ENCODE results near the gene IL1R1.

IL1R1 gene

DNA sequence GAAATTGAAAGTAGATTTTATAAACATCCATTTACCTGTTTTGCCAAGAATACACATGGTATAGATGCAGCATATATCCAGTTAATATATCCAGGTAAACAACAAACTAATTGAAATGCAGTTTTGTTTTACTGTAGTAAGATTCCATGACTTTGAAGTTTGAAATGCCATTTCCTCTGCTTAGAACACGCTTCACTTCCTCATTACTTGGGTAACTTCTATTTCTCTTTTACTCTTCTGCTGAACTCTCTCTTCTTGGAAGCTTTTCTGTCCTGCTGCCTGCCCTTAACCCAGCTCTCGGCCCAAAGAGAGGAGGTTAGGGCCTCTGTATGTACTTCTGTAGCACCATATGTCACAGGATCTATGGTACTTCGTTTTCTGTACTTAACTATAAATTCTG lies 30.2 kb downstream of the IL1R1 start:
- DNase-seq (ENCODE audit: low read depth, low spot score): no peak

DNA sequence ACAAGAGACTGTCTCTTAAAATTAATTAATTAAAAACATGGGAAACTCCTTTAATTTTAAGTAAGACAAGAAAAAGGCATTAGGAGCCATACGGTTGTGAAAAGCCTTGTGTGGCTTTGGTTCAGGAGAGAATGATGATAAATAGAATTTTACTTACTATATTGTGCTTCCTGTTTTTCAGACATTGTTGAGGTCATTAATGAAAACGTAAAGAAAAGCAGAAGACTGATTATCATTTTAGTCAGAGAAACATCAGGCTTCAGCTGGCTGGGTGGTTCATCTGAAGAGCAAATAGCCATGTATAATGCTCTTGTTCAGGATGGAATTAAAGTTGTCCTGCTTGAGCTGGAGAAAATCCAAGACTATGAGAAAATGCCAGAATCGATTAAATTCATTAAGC lies 33.6 kb downstream of the IL1R1 start:
- DNase-seq (ENCODE audit: low read depth, low spot score): no peak

DNA sequence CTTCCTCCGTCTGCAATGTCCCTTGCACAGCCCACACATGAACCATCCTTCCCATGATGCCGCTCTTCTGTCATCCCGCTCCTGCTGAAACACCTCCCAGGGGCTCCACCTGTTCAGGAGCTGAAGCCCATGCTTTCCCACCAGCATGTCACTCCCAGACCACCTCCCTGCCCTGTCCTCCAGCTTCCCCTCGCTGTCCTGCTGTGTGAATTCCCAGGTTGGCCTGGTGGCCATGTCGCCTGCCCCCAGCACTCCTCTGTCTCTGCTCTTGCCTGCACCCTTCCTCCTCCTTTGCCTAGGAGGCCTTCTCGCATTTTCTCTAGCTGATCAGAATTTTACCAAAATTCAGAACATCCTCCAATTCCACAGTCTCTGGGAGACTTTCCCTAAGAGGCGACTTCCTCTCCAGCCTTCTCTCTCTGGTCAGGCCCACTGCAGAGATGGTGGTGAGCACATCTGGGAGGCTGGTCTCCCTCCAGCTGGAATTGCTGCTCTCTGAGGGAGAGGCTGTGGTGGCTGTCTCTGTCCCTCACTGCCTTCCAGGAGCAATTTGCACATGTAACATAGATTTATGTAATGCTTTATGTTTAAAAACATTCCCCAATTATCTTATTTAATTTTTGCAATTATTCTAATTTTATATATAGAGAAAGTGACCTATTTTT lies 35.4 kb downstream of the IL1R1 start:
- no peak for DNase-seq (ENCODE audit: low read depth, low spot score)

DNA sequence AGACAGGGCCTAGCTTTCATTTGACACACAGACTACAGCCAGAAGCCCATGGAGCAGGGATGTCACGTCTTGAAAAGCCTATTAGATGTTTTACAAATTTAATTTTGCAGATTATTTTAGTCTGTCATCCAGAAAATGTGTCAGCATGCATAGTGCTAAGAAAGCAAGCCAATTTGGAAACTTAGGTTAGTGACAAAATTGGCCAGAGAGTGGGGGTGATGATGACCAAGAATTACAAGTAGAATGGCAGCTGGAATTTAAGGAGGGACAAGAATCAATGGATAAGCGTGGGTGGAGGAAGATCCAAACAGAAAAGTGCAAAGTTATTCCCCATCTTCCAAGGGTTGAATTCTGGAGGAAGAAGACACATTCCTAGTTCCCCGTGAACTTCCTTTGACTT lies 36.5 kb downstream of the IL1R1 start:
- no peak for DNase-seq (ENCODE audit: low read depth, low spot score)

DNA sequence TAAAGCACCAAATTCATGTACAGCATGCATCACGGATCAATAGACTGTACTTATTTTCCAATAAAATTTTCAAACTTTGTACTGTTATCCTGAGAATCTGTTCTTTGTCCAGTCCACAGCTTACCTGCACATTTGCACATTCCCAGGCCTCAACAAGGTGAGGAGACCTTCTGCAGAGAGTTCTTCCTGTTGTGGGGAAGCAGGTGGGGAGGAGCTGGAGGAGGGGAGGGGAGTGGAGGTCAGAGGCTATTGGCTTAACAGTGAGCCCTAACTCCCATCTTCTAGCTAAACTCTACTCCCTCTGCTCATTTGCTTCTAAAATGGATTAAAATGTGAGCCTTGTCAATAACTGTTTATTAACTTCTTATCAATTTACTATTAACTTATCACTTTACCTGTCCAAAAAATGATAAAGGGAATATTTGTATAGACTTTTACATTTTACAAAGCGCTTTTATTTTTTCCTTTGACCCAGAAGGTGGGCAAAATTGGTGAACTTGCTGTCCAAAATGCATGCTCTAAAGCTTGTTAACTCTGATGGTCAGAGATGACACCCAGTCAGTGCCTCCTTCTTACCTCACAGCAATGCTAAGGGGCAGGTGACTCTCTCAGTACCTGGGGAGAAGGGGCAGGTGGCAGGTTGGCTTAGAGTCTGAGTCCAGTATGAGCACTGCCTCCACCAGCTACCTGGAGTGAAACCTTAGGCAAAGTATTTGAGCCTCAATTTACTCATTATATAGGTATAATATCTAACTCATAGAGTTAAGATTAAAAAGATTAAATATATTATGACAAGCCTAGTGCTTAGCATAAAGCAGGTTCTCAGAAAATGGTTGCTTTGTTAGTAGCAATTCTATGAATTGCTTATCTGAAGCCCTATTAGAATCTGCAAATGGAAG lies 37.5 kb downstream of the IL1R1 start:
- DNase-seq (ENCODE audit: low read depth, low spot score): no peak

DNA sequence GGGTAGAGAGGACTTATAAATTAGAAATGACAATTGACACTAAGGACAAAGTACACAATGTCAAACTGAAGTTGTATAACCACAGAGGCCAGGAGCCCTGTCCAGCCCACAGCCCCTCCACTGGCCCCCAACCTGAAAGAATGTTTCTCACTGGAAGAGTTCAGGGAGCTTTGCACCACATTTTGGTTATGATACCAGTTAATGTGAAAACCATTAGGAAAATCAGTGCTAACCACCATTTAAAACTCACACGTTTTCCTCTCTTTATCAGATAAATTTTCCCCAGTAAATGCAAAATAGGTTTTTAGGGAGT lies 38.1 kb downstream of the IL1R1 start:
- DNase-seq (ENCODE audit: low read depth, low spot score): no peak

DNA sequence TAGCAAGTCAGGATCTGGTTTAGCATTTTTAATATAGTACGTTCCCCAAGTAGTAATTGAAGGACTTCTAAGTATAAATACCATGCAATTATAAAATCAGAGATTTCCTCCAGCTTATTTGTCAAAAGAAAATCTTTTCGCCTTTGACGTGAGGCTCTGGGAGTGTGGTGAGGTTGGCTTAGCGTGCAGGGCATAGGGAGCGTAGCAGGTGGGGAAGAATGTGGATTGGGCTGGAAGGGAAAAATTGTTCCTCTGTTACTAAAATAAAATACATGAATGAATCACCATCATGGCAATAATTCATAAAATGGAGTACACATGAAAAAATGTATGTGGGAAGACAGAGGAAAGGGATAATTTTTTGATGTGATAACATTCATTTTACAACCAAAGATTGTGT lies 38.8 kb downstream of the IL1R1 start:
- no peak for DNase-seq (ENCODE audit: low read depth, low spot score)

DNA sequence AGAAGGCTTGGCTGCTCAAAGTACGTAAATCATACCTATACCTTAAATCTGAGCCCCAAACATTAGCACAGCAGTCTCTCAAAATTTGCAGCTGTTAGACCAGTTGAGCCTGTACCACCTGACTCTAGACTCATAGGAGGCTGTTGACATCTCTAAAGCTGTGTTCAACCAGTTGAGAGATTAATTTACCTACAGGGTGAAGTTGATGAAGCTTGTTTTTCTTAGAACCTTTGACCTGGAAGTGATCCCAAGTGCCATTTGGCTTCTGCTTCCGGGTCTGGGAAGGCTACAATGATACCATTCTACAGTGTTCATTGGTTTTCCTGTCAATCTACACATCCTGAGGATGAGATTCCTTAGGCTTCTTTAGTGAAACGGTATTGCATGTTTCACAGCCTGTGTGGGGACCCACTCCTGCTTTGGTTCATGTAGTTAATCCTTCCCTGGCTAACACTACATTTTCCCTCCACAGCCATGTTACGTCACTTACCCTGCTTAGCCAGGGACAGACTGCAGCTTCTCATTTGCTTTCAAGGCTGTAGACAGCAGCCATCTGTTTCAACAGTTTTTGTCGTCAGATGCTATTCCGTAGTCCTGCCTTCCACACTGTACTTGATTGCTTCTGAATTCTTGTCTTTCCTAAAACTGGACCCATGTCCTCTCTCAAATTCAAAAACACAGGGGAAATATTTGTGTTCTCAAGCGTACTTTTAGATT lies 39.5 kb downstream of the IL1R1 start:
- DNase-seq (ENCODE audit: low read depth, low spot score): no peak

DNA sequence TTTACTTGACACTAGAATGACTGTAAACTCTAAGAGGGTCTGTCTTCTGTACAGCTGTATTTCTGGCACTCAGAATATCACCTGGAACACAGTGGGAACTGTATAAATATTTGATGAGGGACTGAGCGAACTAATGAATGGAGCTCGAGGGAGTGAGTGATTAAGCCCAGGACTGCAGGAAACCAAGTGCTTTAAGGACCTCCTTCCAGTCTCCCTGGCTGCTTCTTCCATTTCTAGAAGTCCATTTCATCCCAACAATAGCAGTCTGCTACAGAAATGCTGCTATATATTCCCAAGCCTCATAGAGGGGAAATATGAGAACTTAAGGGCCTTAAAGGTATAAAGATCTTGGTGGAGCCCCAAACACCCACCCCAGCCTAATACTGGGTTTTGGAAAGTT lies 41.5 kb downstream of the IL1R1 start:
- DNase-seq (ENCODE audit: low read depth, low spot score): no peak

DNA sequence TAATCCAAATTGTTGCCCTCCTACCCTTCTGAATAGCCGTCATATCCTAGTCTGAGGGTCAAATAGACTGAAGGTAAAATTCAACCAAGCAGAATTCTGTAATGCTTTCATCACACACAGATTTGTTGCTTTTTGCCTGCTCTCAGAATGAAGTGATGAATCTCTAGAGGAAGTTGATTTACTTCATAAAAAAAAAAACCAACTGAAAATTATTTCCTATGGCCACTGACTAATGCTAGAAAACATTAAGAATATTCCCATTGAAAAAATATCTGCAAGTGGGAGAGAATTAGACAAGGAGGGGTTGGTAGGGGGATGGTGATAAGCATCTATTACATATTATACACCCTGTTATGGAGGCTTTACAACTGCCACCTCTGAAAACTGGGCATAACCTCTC lies 42.0 kb downstream of the IL1R1 start:
- no peak for DNase-seq (ENCODE audit: low read depth, low spot score)

DNA sequence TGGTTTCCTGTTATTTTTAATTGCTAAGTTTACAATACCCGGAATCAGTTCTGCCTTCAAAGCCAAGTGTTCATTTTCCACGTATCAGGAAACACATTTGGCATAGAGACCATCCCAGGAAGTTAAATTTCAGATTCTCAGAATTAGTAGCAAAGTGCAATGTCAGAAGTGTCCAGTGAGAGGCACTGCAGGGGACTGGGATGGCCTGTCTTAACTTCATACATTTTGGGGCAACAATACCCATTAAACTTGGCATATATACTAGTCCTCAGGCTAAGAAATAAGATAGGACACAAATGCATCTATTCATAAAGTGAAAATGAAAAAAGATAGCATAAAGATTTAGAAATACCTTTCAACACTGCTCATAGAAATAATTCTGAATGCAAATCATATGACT lies 42.8 kb downstream of the IL1R1 start:
- DNase-seq (ENCODE audit: low read depth, low spot score): no peak

DNA sequence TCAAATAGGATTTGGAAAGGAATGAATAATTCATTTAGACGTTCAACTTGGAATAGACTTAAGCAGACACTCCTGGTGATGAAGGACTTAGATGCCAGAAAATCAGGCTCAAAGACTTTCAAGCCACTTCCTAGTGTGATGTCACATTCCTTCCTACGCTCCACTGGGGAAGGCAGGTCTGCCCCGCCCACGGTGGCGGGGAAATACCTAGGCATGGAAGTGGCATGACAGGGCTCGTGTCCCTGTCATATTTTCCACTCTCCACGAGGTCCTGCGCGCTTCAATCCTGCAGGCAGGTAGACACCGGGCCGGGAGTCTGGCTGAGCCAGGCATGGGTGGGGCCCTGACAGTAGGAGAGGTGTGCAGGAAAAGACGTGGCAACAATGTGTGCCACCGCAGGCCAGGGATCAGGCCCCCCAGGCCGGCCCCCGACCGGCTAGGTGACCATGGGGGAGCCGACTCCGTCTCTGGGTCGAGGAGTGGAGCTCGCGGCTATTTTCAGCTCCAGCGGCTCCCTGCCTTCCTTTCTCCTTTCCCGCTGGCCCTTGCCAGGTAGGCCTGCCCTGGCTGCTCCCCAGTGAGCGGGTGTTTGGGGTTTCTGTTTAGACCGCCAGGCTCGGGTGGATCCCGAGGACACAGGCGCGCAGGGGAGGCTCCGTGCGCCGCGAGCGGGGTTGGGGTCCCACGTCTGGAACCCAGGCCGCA lies 44.4 kb downstream of the IL1R1 start, which contains the start of gene IL1RL2:
IL1RL2 (plus strand) TSS at position 233 of the 705 bp plus-strand sequence. CDS start 845 bp downstream, outside the sequence.
- no peak for DNase-seq (ENCODE audit: low read depth, low spot score)

DNA sequence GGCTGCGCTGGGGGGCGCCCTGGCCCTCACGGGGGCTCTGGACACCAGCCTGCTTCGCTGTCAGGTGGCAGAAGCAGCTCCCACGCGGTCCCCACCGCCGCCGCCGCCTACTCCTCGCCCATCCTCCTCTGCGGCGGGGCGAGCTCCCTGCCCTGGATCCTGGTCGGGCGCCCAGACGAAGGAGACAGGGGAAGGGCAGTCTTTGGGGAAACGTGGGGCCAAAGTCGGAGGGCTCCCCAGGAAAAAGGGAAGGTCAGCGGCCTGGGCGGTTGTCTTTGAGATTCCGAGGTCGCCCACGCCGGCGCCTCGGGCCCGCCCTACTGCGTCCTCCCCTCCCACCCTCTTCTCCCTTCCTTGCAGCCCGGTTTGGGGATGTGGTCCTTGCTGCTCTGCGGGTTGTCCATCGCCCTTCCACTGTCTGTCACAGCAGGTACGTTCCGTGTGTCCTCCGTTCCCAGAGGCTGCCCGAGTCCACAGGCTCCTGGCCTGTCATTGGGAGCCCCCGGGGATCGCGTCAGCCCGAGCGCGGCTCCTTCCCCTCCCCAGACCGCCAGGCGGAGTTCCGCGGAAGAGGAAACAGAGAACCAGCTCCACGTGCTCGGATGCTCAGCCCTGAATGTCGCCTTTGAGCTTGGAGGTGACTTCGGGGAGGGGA lies 45.1 kb downstream of the IL1R1 start:
- DNase-seq (ENCODE audit: low read depth, low spot score): no peak

DNA sequence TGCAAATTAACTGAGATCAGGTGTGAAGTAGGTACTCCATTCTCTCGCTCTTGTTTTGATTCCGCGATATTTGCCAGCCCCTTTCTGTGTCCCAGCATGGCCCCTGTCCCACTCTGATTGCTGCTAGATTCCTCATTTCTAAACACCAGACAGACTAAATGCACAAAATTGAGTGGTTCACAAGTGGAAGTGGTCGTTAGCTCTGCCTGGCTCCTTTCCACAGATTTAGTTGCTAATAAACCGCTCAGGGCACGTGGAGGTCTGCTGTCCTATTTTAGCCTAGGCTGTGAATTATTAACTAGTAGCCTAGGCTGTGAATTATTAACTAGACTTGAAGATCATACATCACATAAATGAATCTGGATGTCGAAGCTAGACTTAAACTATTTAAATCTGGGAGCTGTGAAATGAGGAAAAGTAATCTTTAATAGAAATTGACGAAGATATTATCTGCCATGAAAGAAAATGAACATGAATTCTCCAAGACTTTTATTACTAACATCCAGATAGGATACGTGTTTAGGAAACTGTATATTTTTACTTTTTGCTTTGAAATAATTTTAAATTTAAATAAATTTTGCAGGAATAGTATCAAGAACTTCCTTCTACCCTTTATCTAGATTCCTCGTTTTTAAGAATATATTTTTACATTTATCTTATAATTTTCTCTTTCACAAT lies 48.0 kb downstream of the IL1R1 start:
- no peak for DNase-seq (ENCODE audit: low read depth, low spot score)

DNA sequence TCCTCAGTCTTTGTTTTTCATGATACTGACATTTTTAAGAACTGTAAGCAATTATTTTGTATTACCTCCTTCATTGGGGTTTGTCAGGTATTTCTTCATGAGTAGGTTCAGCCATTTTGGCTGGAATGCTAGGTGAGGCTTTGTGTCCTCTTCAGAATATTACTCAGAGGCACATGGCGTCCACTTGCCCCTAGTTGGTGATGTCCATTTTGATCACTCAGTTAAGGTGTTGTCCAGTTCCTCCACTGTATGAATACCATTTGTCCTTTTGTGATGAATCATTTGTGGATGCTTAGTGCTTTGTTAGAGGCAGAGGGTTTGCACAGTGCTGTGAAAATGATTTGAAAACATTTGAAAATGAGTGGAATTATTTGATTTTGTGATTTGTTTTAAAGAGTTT lies 49.0 kb downstream of the IL1R1 start:
- no peak for DNase-seq (ENCODE audit: low read depth, low spot score)

DNA sequence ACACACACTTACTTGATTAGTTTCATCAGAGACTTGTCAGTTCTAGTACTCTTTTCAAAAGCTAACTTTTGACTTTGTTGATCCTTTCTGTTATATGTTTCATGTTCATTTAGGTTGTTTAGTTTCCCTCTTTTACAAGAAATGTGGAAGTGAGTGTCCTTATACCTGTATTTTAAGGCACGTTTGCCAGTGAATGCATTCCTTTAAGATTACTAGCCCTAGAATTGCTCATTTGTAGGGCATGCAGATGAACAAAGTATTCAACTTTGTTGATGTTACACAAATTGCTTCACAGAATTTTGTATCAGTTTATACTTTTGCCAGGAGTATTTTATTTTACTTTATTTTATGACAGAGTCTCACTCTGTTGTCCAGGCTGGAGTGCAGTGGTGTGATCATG lies 50.5 kb downstream of the IL1R1 start:
- DNase-seq (ENCODE audit: low read depth, low spot score): no peak

DNA sequence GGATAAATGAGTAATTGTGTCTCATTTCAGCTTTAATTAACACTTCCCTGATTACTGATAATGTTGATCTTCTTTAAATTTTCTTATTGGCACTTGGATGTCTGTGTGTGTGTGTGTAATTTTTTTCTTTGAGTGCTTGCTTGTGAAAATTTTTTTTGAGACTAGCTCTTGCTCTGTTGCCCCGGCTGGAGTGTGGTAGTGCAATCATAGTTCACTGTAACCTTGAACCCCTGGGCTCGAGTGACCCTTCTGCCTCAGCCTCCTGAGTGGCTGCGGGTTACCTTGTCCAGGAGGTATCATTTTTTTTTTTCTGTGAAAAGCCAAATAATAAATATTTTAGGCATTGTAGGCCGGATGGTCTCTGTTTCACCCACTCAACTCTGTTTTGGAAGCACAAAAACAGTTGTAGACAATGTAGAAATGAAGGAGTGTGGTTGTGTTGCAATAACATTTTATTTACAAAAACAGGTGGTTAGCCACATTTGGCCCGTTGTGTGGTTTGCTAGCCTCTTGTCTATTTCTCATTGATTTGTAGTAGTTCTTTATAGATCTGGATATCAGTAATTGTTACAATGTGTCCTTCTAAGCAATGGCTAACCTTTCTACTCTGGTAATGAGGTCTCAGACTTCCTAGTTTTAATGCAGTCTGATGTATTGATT lies 52.2 kb downstream of the IL1R1 start:
- no peak for DNase-seq (ENCODE audit: low read depth, low spot score)

DNA sequence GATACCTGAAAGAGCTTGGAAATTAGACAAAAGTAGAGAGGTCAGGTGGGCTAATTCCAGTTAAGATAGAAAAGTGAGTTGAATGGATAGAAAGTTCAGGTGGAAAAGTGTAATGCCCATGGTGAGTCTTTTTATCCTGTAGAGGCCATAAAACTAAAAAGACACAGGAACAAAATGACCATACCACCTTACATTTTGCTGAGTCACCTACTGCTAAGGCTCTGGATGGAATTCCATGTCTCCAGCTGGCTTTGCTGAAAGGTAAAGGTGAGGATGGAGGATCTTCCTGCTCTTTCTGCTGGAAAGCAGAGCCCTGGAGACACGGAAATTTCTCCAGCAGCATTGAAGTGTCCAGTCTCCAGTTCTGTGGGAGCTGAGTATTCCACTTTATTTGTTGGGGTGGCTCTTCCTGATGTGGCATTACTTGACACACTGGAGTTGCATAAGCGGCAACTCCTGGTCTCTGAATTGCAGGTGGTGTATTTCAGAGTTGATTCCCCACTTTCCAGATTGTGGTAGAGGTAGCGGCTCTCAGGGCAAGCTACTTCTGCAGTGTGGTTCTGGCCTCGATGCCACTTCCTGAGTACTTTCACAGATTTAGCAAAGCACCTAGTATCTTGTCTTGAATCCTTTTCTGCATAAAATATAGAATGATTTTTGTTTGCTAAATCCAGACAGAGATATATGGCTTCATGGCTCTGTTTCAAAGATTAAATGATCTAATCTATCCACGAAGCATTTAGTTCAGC lies 55.0 kb downstream of the IL1R1 start:
- DNase-seq (ENCODE audit: low read depth, low spot score): no peak

DNA sequence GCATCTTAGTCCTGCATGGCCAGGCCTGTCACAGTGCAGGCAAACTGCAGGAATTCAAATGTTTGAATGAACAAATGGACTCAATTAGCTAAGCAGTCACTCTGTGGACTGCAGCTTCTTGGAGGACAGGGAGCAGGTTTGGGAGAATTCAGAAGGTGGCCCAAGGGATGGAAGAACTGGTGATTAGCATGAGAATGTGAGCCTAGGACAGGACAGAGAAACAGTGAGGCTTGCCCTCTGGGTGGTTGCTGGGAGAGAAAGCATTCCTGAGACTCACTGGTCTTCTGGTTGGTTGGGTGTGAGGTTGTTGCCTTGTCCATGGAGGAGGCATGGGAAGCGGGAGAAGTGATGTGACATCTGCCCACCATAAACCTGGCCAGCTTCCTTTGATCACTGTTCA lies 58.0 kb downstream of the IL1R1 start:
- DNase-seq (ENCODE audit: low read depth, low spot score): no peak

DNA sequence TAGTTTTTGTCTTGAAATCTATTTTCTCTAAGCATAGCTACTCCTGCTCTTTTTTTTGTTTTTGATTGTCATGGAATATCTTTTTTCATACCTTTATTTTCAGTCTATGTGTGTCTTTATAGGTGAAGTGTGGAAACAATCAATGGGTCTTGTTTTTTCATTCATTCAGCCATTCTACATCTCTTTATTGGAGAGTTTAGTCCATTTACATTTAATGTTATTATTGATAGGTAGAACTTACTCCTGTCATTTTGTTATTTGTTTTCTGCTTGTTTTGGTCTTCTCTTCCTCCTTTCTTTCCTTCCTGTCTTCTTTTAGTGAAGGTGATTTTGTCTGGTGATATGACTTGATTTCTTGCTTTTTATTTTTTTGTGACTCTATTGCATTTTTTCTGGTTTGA lies 62.1 kb downstream of the IL1R1 start:
- DNase-seq (ENCODE audit: low read depth, low spot score): no peak
